BE2C (cell line): ENCODE results near the gene HTR2C.

Source experiments
- DNase-seq: peaks from one replicate; pipeline ENCODE4 v3.0.0-alpha.2; 2020
- H3K27me3 ChIP-seq: fragments of 250-450 bp; sonication (Bioruptor Pico); 2 replicates; pipeline ENCODE4 v1.5.1; 2020; ENCODE audit warnings: mild to moderate bottlenecking
- H3K36me3 ChIP-seq: fragments of 250-450 bp; sonication (Bioruptor Pico); 2 replicates; pipeline ENCODE4 v1.5.1; 2020; ENCODE audit warnings: mild to moderate bottlenecking
- H3K4me1 ChIP-seq: fragments of 250-450 bp; sonication (Bioruptor Pico); 2 replicates; pipeline ENCODE4 v1.5.1; 2020
- H3K4me3 ChIP-seq: 2 replicates; pipeline ENCODE4 v1.5.1; 2011; ENCODE audit warnings: low read depth, low read length
- H3K9me3 ChIP-seq: fragments of 250-450 bp; sonication (Bioruptor Pico); 2 replicates; pipeline ENCODE4 v1.5.1; 2020
- TF ChIP-seq, protein P1 (sequence below): IDR thresholded peaks from 2 replicates; pipeline ENCODE4 v1.5.1; 2012; ENCODE audit warnings: mild to moderate bottlenecking, low read depth, low read length

The HTR2C gene

DNA sequence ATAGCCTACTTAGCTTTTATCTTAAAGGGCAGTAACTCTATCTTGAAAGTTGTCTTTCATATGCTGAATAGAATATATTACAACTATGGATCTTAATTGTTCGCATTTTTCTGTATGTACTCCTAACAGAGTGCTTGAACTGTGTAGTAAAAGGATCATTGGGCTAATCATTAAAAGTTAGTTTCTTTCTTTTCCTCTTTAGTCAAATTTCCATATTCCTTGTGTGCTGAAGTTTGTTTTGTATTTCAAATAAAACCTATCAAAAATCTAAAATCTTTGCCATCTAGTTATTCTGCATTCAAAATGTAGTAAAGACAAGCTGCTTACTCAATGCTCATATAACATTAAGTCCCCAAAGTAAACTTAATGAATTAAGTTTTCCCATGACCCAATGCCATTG is 182.7 kb downstream of the HTR2C start:
- no peak for DNase-seq
- Histone ChIP-seq H3K4me3 (no peak overlapping the region), H3K36me3 (no peaks in the 10 kb centered on the region), H3K27me3 (no peaks in the 10 kb centered on the region), H3K4me1 (no peaks in the 10 kb centered on the region), H3K9me3 (no peaks in the 10 kb centered on the region)
- TF ChIP-seq, protein P1, sequence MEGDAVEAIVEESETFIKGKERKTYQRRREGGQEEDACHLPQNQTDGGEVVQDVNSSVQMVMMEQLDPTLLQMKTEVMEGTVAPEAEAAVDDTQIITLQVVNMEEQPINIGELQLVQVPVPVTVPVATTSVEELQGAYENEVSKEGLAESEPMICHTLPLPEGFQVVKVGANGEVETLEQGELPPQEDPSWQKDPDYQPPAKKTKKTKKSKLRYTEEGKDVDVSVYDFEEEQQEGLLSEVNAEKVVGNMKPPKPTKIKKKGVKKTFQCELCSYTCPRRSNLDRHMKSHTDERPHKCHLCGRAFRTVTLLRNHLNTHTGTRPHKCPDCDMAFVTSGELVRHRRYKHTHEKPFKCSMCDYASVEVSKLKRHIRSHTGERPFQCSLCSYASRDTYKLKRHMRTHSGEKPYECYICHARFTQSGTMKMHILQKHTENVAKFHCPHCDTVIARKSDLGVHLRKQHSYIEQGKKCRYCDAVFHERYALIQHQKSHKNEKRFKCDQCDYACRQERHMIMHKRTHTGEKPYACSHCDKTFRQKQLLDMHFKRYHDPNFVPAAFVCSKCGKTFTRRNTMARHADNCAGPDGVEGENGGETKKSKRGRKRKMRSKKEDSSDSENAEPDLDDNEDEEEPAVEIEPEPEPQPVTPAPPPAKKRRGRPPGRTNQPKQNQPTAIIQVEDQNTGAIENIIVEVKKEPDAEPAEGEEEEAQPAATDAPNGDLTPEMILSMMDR, result no peak

DNA sequence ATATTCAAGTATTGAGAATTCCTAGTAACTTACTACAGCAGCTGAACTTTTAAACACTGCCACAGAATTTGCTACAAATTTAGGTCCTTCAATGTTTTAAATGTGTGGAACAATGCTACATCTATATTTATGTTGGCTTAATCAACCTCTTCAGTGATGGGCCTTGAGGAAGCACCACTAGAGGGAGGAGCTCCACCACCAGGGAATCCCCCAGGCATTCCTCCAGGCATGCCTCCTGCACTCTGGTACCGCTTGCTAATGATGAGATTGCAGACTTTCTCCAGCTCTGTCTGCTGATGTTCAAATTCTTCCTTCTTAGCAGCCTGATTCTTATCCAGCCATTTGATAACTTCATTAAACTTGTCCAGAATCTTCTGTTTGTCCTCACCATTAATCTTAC is 190.8 kb downstream of the HTR2C start:
- H3K4me1 ChIP-seq, result no peaks in the 10 kb centered on the region
- H3K27me3 ChIP-seq, result no peaks in the 10 kb centered on the region
- no peak overlapping the region for H3K4me3 ChIP-seq
- no peaks in the 10 kb centered on the region for H3K36me3 ChIP-seq
- TF ChIP-seq, protein P1, result peak; percentile 51
- H3K9me3 ChIP-seq, result no peaks in the 10 kb centered on the region
- peak; percentile 24 for DNase-seq

DNA sequence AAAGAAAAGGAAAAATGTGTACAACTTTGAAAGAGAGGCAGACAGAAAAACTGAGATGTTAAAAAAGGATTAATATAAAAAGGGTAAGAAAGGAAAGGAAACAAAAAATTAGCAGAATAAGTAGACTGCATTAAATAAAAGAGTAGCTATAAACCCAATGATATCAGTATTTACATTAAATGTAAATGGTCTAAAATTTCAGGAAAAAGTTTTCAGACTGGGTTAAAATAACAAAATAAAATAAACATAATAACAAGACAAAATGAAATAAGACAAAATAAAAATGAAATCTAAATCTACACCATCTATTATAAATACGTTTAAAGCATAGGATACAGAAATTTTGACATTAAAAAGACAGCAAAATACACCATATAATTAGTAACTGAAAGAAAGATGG is 199.0 kb downstream of the HTR2C start:
- H3K4me1 ChIP-seq, result no peaks in the 10 kb centered on the region
- TF ChIP-seq, protein P1, result no peak
- H3K36me3 ChIP-seq, result no peaks in the 10 kb centered on the region
- no peaks in the 10 kb centered on the region for H3K27me3 ChIP-seq
- no peak overlapping the region for H3K4me3 ChIP-seq
- H3K9me3 ChIP-seq, result no peaks in the 10 kb centered on the region
- no peak for DNase-seq

DNA sequence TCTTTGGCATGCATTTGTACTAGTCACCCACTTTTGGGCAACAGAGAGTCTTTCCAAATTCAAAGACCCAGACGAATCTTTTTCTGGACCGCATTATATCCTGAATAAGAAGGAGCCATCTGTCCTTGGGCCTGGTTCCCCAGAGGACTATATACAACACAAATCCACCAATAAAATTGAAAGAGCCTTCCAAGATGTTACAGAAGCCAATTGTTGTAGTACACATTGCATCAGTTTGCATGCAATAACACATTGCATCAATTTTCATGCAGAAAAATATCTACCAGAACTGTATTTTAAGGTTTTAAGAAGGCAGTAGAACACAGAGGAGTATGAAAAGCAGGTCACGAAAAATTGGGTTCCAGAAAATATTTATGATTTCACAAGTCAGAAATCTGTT is 203.2 kb downstream of the HTR2C start:
- Histone ChIP-seq H3K36me3 (no peaks in the 10 kb centered on the region), H3K9me3 (no peaks in the 10 kb centered on the region), H3K27me3 (no peaks in the 10 kb centered on the region), H3K4me1 (no peaks in the 10 kb centered on the region), H3K4me3 (no peak overlapping the region)
- no peak for DNase-seq
- TF ChIP-seq, protein P1, result no peak

DNA sequence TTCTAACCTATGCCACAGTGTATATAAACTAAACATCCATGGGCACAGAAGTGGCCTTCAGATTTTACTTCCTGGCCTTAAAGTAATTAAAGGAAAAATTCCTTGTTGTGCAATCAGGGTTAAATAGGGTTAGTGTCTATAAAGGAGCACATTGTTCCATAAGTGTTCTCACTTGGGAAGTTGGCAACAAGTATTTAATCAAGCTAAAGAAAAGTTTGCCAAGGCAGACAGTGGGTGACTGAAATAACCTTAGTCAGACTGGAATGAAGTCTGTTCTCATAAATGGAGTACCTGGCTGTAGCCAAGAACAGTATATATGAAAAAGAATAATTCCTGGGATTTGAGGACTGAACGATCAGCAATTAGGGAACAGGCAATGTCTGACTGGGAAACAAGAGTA is 213.6 kb downstream of the HTR2C start:
- Histone ChIP-seq H3K9me3 (no peaks in the 10 kb centered on the region), H3K4me3 (no peak overlapping the region), H3K4me1 (no peaks in the 10 kb centered on the region), H3K27me3 (no peaks in the 10 kb centered on the region), H3K36me3 (no peaks in the 10 kb centered on the region)
- DNase-seq, result no peak
- TF ChIP-seq, protein P1, result no peak

DNA sequence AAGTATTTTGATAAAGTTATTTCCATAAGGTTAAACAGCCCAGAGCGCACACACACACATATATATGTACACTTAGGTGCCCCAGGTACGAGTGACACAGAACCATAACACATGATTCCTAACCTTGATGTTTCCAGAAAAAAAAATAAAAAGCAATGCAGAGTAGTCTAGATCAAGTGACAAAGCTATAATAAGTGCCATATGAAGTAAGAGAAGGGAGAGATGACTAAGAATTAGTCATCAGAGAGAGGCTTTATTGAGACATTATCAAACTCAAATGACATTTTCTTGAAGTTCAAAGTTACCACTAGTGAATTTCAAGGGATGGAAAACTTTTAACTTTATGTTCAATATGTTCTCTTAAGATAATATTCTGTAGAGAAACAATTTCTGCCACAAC is 215.0 kb downstream of the HTR2C start:
- H3K4me1 ChIP-seq, result no peaks in the 10 kb centered on the region
- no peaks in the 10 kb centered on the region for H3K9me3 ChIP-seq
- TF ChIP-seq, protein P1, result no peak
- H3K36me3 ChIP-seq, result no peaks in the 10 kb centered on the region
- no peaks in the 10 kb centered on the region for H3K27me3 ChIP-seq
- no peak for DNase-seq
- no peak overlapping the region for H3K4me3 ChIP-seq
